Mesendoderm (in vitro differentiated cells): ENCODE data around the gene EGLN2.

ENCODE experiments used
- DNase-seq: peaks from one replicate; pipeline ENCODE4 v3.0.0; 2013
- H2AK5ac ChIP-seq: 2 replicates; pipeline ENCODE4 v1.6.1; 2013; ENCODE audit warnings: low read length, inconsistent platforms
- H2BK120ac ChIP-seq: 2 replicates; pipeline ENCODE4 v1.6.1; 2013; ENCODE audit warnings: low read depth, mild to moderate bottlenecking, low read length, moderate library complexity, mixed read lengths
- H2BK15ac ChIP-seq: replicated peaks from 2 replicates; pipeline ENCODE4 v1.6.1; 2013; ENCODE audit warnings: low read depth, mild to moderate bottlenecking, moderate library complexity
- H2BK5ac ChIP-seq: 2 replicates; pipeline ENCODE4 v1.6.1; 2013; ENCODE audit warnings: low read length, inconsistent platforms
- H3K18ac ChIP-seq: 2 replicates; pipeline ENCODE4 v1.6.1; 2013; ENCODE audit warnings: mild to moderate bottlenecking, low read length, mixed read lengths
- H3K23ac ChIP-seq: one replicate; pipeline ENCODE4 v1.6.1; 2013; ENCODE audit warnings: low read length
- H3K27ac ChIP-seq: 2 replicates; pipeline ENCODE4 v1.5.1; 2013; ENCODE audit warnings: low read depth, mild to moderate bottlenecking, inconsistent platforms, low read length, moderate library complexity
- H3K27me3 ChIP-seq: 2 replicates; pipeline ENCODE4 v1.6.1; 2013; ENCODE audit warnings: low read length, control low read depth, mild to moderate bottlenecking, inconsistent platforms; ENCODE audit not compliant: insufficient read depth, poor library complexity
- H3K36me3 ChIP-seq: 2 replicates; pipeline ENCODE4 v1.6.1; 2013; ENCODE audit warnings: low read length, inconsistent platforms; ENCODE audit not compliant: control insufficient read depth, insufficient read depth
- H3K4ac ChIP-seq: one replicate; pipeline ENCODE4 v1.6.1; 2013; ENCODE audit warnings: low read depth, mild to moderate bottlenecking, low read length, moderate library complexity
- H3K4me1 ChIP-seq: 2 replicates; pipeline ENCODE4 v1.6.1; 2013; ENCODE audit warnings: low read depth, low read length, inconsistent platforms; ENCODE audit not compliant: control insufficient read depth
- H3K4me2 ChIP-seq: 2 replicates; pipeline ENCODE4 v1.6.1; 2013; ENCODE audit warnings: low read length
- H3K4me3 ChIP-seq: 2 replicates; pipeline ENCODE4 v1.5.1; 2013; ENCODE audit warnings: mild to moderate bottlenecking, low read length
- H3K56ac ChIP-seq: one replicate; pipeline ENCODE4 v1.6.1; 2013; ENCODE audit warnings: low read length
- H3K79me1 ChIP-seq: 2 replicates; pipeline ENCODE4 v1.6.1; 2013; ENCODE audit warnings: low read length, inconsistent platforms
- H3K79me2 ChIP-seq: 2 replicates; pipeline ENCODE4 v1.6.1; 2013; ENCODE audit warnings: mild to moderate bottlenecking, low read length; ENCODE audit not compliant: control insufficient read depth, insufficient read depth
- H3K9ac ChIP-seq: 2 replicates; pipeline ENCODE4 v1.6.1; 2013; ENCODE audit warnings: low read length, inconsistent platforms
- H4K5ac ChIP-seq: one replicate; pipeline ENCODE4 v1.6.1; 2013; ENCODE audit warnings: low read length
- H4K8ac ChIP-seq: one replicate; pipeline ENCODE4 v1.6.1; 2013; ENCODE audit warnings: low read depth, mild to moderate bottlenecking, control low read depth, low read length, moderate library complexity
- WGBS: extraction: QIAGEN DNeasy Blood & Tissue Kit; methylation state at CpG from one replicate; pipeline ENCODE4 v1.1.7; 2013; ENCODE audit warnings: low lambda C conversion rate, missing lambda C conversion rate; ENCODE audit not compliant: insufficient coverage; ENCODE audit errors: extremely low coverage; 5-methylcytosine and 5-hydroxymethylcytosine counted together

The EGLN2 gene

GRCh38 chr19:40754611-40755247 is 44.3 kb upstream of the EGLN2 start:
- H3K27ac ChIP-seq: no peak overlapping the region
- WGBS: no CpG with 5 or more reads among the region's 9 CpGs
- no peaks in the 10 kb centered on the region for H3K27me3 ChIP-seq
- no peak for DNase-seq
- H2BK5ac ChIP-seq: no peak overlapping the region
- no peak overlapping the region for H4K8ac ChIP-seq
- H3K79me1 ChIP-seq: peaks cover 15% of the 10 kb centered on the region
- H4K5ac ChIP-seq: no peak overlapping the region
- no peak overlapping the region for H3K4ac ChIP-seq
- peaks cover 6% of the 10 kb centered on the region for H3K4me1 ChIP-seq
- H3K56ac ChIP-seq: peak overlapping the region; percentile 58
- H3K9ac ChIP-seq: peak overlapping the region; percentile 27
- H3K4me2 ChIP-seq: peak overlapping the region; percentile 43
- H3K18ac ChIP-seq: no peak overlapping the region
- H3K79me2 ChIP-seq: peaks cover 63% of the 10 kb centered on the region
- H2BK15ac ChIP-seq: no peak overlapping the region
- H2BK120ac ChIP-seq: no peak overlapping the region
- H3K23ac ChIP-seq: no peak overlapping the region
- peaks cover 13% of the 10 kb centered on the region for H3K36me3 ChIP-seq
- no peak overlapping the region for H2AK5ac ChIP-seq
- H3K4me3 ChIP-seq: no peak overlapping the region

- Histone ChIP-seq H2AK5ac (no peak overlapping the region), H3K18ac (no peak overlapping the region), H3K79me2 (peaks cover 64% of the 10 kb centered on the region), H3K4ac (no peak overlapping the region), H3K4me1 (peaks cover 4% of the 10 kb centered on the region), H2BK5ac (no peak overlapping the region), H3K4me3 (no peak overlapping the region), H3K4me2 (no peak overlapping the region), H3K27me3 (no peaks in the 10 kb centered on the region), H2BK120ac (no peak overlapping the region), H4K8ac (no peak overlapping the region), H3K36me3 (peaks cover 16% of the 10 kb centered on the region), H4K5ac (no peak overlapping the region), H3K79me1 (peaks cover 12% of the 10 kb centered on the region), H3K9ac (no peak overlapping the region), H3K56ac (no peak overlapping the region), H2BK15ac (no peak overlapping the region), H3K23ac (no peak overlapping the region), H3K27ac (no peak overlapping the region)
- DNase-seq: no peak
- WGBS: no CpG with 5 or more reads among the region's 3 CpGs
Observed at GRCh38 chr19:40755248-40755624, 43.8 kb upstream of the EGLN2 start.

DNA sequence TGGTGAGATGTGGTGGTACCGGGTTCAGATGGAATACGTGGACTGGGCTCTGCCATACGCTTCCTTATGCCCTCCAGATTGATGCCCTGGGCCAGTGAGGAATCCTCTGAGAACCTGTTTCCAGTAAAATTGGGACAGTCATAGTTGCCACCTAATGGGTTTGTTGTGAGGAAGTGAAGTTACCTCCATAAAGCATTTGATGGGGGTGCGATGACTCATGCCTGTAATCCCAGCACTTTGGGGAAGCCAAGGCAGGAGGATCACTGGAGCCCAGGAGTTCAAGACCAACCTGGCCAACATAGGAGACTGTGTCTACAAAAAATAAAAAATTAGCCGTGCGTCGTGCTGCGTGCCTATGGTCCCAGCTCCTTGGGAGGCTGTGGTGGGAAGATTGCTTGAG is 43.2 kb upstream of the EGLN2 start:
- Histone ChIP-seq H3K27ac (no peak overlapping the region), H3K4me3 (no peak overlapping the region), H3K56ac (no peak overlapping the region), H3K79me2 (peaks cover 67% of the 10 kb centered on the region), H3K23ac (no peak overlapping the region), H2BK120ac (no peak overlapping the region), H3K36me3 (peaks cover 18% of the 10 kb centered on the region), H3K4me2 (no peak overlapping the region), H3K4ac (no peak overlapping the region), H3K18ac (no peak overlapping the region), H4K5ac (no peak overlapping the region), H2BK15ac (no peak overlapping the region), H2BK5ac (no peak overlapping the region), H3K27me3 (no peaks in the 10 kb centered on the region), H3K9ac (no peak overlapping the region), H3K79me1 (peaks cover 12% of the 10 kb centered on the region), H3K4me1 (peaks cover 4% of the 10 kb centered on the region), H2AK5ac (no peak overlapping the region), H4K8ac (no peak overlapping the region)
- DNase-seq: no peak
- WGBS: no CpG with 5 or more reads among the region's 8 CpGs

DNA sequence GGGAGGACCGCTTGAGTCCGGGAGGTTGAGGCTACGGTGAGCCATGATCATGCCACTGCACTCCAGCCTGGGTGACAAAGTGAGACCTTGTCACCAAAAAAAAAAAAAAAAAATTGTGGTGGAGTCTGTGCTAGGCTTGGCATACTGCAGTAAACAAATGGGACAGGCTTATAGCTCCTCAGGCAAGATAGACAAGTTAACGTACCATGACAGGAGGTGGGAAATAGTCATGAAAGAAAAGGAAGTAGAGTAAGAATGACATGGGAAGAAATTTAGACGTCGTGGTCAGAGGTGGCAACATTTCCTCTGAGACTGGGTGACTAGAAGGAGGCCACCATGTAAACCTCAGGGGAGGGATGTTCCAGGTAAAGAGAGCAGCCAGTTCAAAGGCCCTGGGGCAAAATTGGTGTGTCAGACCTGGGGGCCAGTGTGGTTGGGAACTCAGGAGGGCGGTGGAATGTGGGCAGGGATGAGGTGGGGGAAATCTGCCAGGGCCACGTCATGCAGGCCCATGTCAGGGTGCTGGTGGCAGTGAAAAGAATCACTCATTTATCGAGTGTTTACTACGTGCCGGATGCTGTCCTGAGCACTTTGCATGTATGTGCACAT is 42.4 kb upstream of the EGLN2 start:
- no peak overlapping the region for H3K4me2 ChIP-seq
- no peak overlapping the region for H2BK5ac ChIP-seq
- H3K4me1 ChIP-seq: peaks cover 4% of the 10 kb centered on the region
- H2AK5ac ChIP-seq: no peak overlapping the region
- H3K27me3 ChIP-seq: no peaks in the 10 kb centered on the region
- no peak overlapping the region for H3K23ac ChIP-seq
- H3K4ac ChIP-seq: no peak overlapping the region
- no peak overlapping the region for H3K4me3 ChIP-seq
- peaks cover 61% of the 10 kb centered on the region for H3K79me2 ChIP-seq
- no peak overlapping the region for H2BK120ac ChIP-seq
- no peak overlapping the region for H2BK15ac ChIP-seq
- H3K79me1 ChIP-seq: peaks cover 12% of the 10 kb centered on the region
- no peak overlapping the region for H3K18ac ChIP-seq
- no peak overlapping the region for H3K56ac ChIP-seq
- no peak overlapping the region for H3K9ac ChIP-seq
- no peak overlapping the region for H4K5ac ChIP-seq
- WGBS: no CpG with 5 or more reads among the region's 11 CpGs
- H3K27ac ChIP-seq: no peak overlapping the region
- DNase-seq: no peak
- peaks cover 18% of the 10 kb centered on the region for H3K36me3 ChIP-seq
- H4K8ac ChIP-seq: no peak overlapping the region

GRCh38 chr19:40758491-40758890 is 40.5 kb upstream of the EGLN2 start:
- WGBS: no CpG with 5 or more reads among the region's 3 CpGs
- H3K27me3 ChIP-seq: no peaks in the 10 kb centered on the region
- no peak overlapping the region for H3K27ac ChIP-seq
- H2AK5ac ChIP-seq: no peak overlapping the region
- H3K79me2 ChIP-seq: peaks cover 45% of the 10 kb centered on the region
- no peak overlapping the region for H2BK15ac ChIP-seq
- no peak overlapping the region for H3K4me3 ChIP-seq
- peaks cover 31% of the 10 kb centered on the region for H3K36me3 ChIP-seq
- H3K9ac ChIP-seq: no peak overlapping the region
- no peak overlapping the region for H3K4me2 ChIP-seq
- H2BK5ac ChIP-seq: no peak overlapping the region
- no peak for DNase-seq
- H3K18ac ChIP-seq: no peak overlapping the region
- no peak overlapping the region for H2BK120ac ChIP-seq
- peaks cover 4% of the 10 kb centered on the region for H3K4me1 ChIP-seq
- no peak overlapping the region for H4K5ac ChIP-seq
- H3K4ac ChIP-seq: no peak overlapping the region
- peaks cover 17% of the 10 kb centered on the region for H3K79me1 ChIP-seq
- no peak overlapping the region for H3K56ac ChIP-seq
- H3K23ac ChIP-seq: no peak overlapping the region
- H4K8ac ChIP-seq: no peak overlapping the region

DNA sequence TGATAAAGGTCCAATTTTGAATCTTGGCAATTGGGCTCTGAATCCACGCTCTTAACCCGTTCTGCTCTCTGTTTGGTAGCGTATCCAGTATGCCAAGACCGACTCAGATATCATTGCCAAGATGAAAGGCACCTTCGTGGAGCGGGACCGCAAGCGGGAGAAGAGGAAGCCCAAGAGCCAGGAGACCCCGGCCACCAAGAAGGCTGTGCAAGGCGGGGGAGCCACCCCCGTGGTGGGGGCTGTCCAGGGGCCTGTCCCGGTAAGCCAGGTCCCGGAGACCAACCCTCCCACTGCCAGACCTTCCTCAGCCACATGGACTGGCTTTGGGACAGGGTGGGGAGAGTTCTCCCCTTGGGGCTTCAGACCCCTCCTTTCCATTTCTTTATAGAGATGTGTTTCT is 39.6 kb upstream of the EGLN2 start:
- H3K79me2 ChIP-seq: peaks cover 39% of the 10 kb centered on the region
- H3K4ac ChIP-seq: no peak overlapping the region
- no peak overlapping the region for H3K23ac ChIP-seq
- H3K4me3 ChIP-seq: no peak overlapping the region
- H3K56ac ChIP-seq: no peak overlapping the region
- no peak overlapping the region for H3K9ac ChIP-seq
- H3K27me3 ChIP-seq: no peaks in the 10 kb centered on the region
- H3K36me3 ChIP-seq: peaks cover 39% of the 10 kb centered on the region
- H3K4me1 ChIP-seq: peaks cover 2% of the 10 kb centered on the region
- DNase-seq: no peak
- H2AK5ac ChIP-seq: no peak overlapping the region
- H2BK120ac ChIP-seq: no peak overlapping the region
- H3K18ac ChIP-seq: no peak overlapping the region
- no CpG with 5 or more reads among the region's 13 CpGs for WGBS
- H4K8ac ChIP-seq: no peak overlapping the region
- no peak overlapping the region for H2BK15ac ChIP-seq
- no peak overlapping the region for H3K27ac ChIP-seq
- no peak overlapping the region for H3K4me2 ChIP-seq
- H2BK5ac ChIP-seq: no peak overlapping the region
- H4K5ac ChIP-seq: no peak overlapping the region
- peaks cover 17% of the 10 kb centered on the region for H3K79me1 ChIP-seq
